Skeletal muscle satellite cell (primary cell): ENCODE data around the gene PRKAG2.
"Not testable (repeated sequence)": the region's sequence is repeated elsewhere in the genome, so short reads cannot be mapped to it uniquely, and the experiment has no call there.

Experiments used
- H3K27me3 ChIP-seq: 2 replicates; pipeline ENCODE4 v1.7.0; 2013; ENCODE audit warnings: low read length; ENCODE audit not compliant: control insufficient read depth, insufficient read depth
- H3K36me3 ChIP-seq: 2 replicates; pipeline ENCODE4 v1.7.0; 2013; ENCODE audit warnings: mild to moderate bottlenecking, control low read depth, low read length; ENCODE audit not compliant: insufficient read depth
- H3K4me1 ChIP-seq: 2 replicates; pipeline ENCODE4 v1.7.0; 2013; ENCODE audit warnings: low read length; ENCODE audit not compliant: control insufficient read depth, insufficient read depth
- H3K4me2 ChIP-seq: 2 replicates; pipeline ENCODE4 v1.7.0; 2013; ENCODE audit warnings: mild to moderate bottlenecking, low read length
- H3K4me3 ChIP-seq: 2 replicates; pipeline ENCODE4 v1.7.0; 2013; ENCODE audit warnings: low read length
- H3K9ac ChIP-seq: 2 replicates; pipeline ENCODE4 v1.7.0; 2013; ENCODE audit warnings: mild to moderate bottlenecking, low read depth, low read length, moderate library complexity
- H3K9me3 ChIP-seq: replicated peaks from 2 replicates; pipeline ENCODE4 v1.7.0; 2013; ENCODE audit warnings: mild to moderate bottlenecking, control low read depth, low read length

PRKAG2 gene

GRCh38 chr7:151519765-151520418 lies 357.0 kb downstream of the PRKAG2 start, which contains the start of gene RHEB:
Gene RHEB, minus strand, starts transcription at chr7:151519895. Its CDS starts 384 bp downstream, at chr7:151519511.
- peak within 1 kb of the TSS; percentile 96 for H3K4me2 ChIP-seq
- H3K4me1 ChIP-seq = peaks cover 22% of the 10 kb centered on the region
- H3K4me3 ChIP-seq = peak within 1 kb of the TSS; percentile 83
- H3K9me3 ChIP-seq = no peaks in the 10 kb centered on the region
- no peaks in the 10 kb centered on the region for H3K27me3 ChIP-seq
- H3K9ac ChIP-seq = peak within 1 kb of the TSS; percentile 98
- no peaks in the 10 kb centered on the region for H3K36me3 ChIP-seq

- H3K9ac ChIP-seq = peak overlapping the region; percentile 98
- peak overlapping the region; percentile 83 for H3K4me3 ChIP-seq
- H3K36me3 ChIP-seq, H3K9me3 ChIP-seq, H3K27me3 ChIP-seq: not testable (repeated sequence)
- peak overlapping the region; percentile 96 for H3K4me2 ChIP-seq
- peaks cover 22% of the 10 kb centered on the region for H3K4me1 ChIP-seq
These were observed 357.8 kb downstream of the PRKAG2 start for GRCh38 chr7:151518947-151519764.

- Histone ChIP-seq H3K9ac (peak overlapping the region; percentile 98), H3K27me3 (no peaks in the 10 kb centered on the region), H3K4me2 (peak overlapping the region; percentile 96), H3K9me3 (no peaks in the 10 kb centered on the region), H3K36me3 (no peaks in the 10 kb centered on the region), H3K4me3 (peak overlapping the region; percentile 83), H3K4me1 (peaks cover 22% of the 10 kb centered on the region)
These were observed 358.6 kb downstream of the PRKAG2 start for GRCh38 chr7:151518105-151518946.

- H3K27me3 ChIP-seq = no peaks in the 10 kb centered on the region
- H3K4me2 ChIP-seq = peak overlapping the region; percentile 96
- peak overlapping the region; percentile 98 for H3K9ac ChIP-seq
- no peaks in the 10 kb centered on the region for H3K9me3 ChIP-seq
- peak overlapping the region; percentile 83 for H3K4me3 ChIP-seq
- H3K4me1 ChIP-seq = peaks cover 22% of the 10 kb centered on the region
- H3K36me3 ChIP-seq = no peaks in the 10 kb centered on the region
These were observed 359.3 kb downstream of the PRKAG2 start for GRCh38 chr7:151517601-151518104.

GRCh38 chr7:151515276-151515565 lies 361.7 kb downstream of the PRKAG2 start:
- no peak overlapping the region for H3K4me3 ChIP-seq

GRCh38 chr7:151514461-151515275 lies 362.2 kb downstream of the PRKAG2 start:
- Histone ChIP-seq H3K27me3 (no peaks in the 10 kb centered on the region), H3K4me1 (peaks cover 14% of the 10 kb centered on the region), H3K4me3 (no peak overlapping the region), H3K9ac (no peak overlapping the region), H3K9me3 (no peaks in the 10 kb centered on the region), H3K36me3 (no peaks in the 10 kb centered on the region), H3K4me2 (no peak overlapping the region)

More at GRCh38 chr7:151515276-151515565, 361.7 kb downstream of the PRKAG2 start:
- Histone ChIP-seq H3K4me2 (no peak overlapping the region), H3K36me3 (no peaks in the 10 kb centered on the region), H3K9me3 (no peaks in the 10 kb centered on the region), H3K9ac (no peak overlapping the region), H3K27me3 (no peaks in the 10 kb centered on the region), H3K4me1 (peaks cover 16% of the 10 kb centered on the region)

GRCh38 chr7:151513133-151513532 lies 363.8 kb downstream of the PRKAG2 start:
- Histone ChIP-seq H3K4me1 (peaks cover 24% of the 10 kb centered on the region), H3K4me2 (no peak overlapping the region), H3K36me3 (no peaks in the 10 kb centered on the region)

GRCh38 chr7:151512353-151512752 lies 364.6 kb downstream of the PRKAG2 start:
- no peaks in the 10 kb centered on the region for H3K9me3 ChIP-seq
- no peak overlapping the region for H3K9ac ChIP-seq
- H3K4me3 ChIP-seq = no peak overlapping the region
- H3K4me1 ChIP-seq = peaks cover 20% of the 10 kb centered on the region
- no peak overlapping the region for H3K4me2 ChIP-seq
- H3K27me3 ChIP-seq = no peaks in the 10 kb centered on the region
- H3K36me3 ChIP-seq = no peaks in the 10 kb centered on the region

More at GRCh38 chr7:151513133-151513532, 363.8 kb downstream of the PRKAG2 start:
- Histone ChIP-seq H3K4me3 (no peak overlapping the region), H3K9me3 (no peaks in the 10 kb centered on the region), H3K9ac (no peak overlapping the region), H3K27me3 (no peaks in the 10 kb centered on the region)

- Histone ChIP-seq H3K27me3 (no peaks in the 10 kb centered on the region), H3K36me3 (no peaks in the 10 kb centered on the region), H3K4me2 (no peak overlapping the region), H3K9ac (no peak overlapping the region), H3K4me1 (peaks cover 18% of the 10 kb centered on the region), H3K4me3 (no peak overlapping the region), H3K9me3 (no peaks in the 10 kb centered on the region)
These were observed 365.0 kb downstream of the PRKAG2 start for GRCh38 chr7:151511946-151512345.

GRCh38 chr7:151511270-151511669 lies 365.6 kb downstream of the PRKAG2 start:
- H3K9me3 ChIP-seq = no peaks in the 10 kb centered on the region
- H3K4me3 ChIP-seq = no peak overlapping the region
- no peak overlapping the region for H3K4me2 ChIP-seq
- H3K9ac ChIP-seq = no peak overlapping the region
- no peaks in the 10 kb centered on the region for H3K27me3 ChIP-seq
- H3K4me1 ChIP-seq = peaks cover 12% of the 10 kb centered on the region
- H3K36me3 ChIP-seq = no peaks in the 10 kb centered on the region
